AG10803 (cell line): ENCODE results near the gene SERPINI1.

ENCODE experiments used
- DNase-seq: peaks from one replicate; pipeline ENCODE4 v3.0.0; 2010; ENCODE audit warnings: low read depth
- H3K4me3 ChIP-seq: 2 replicates; pipeline ENCODE4 v1.5.1; 2011; ENCODE audit warnings: mild to moderate bottlenecking, low read length, control low read depth
- TF ChIP-seq, protein P1 (sequence below): conservative IDR thresholded peaks from 2 replicates; pipeline ENCODE4 v1.5.1; 2011; ENCODE audit warnings: mild to moderate bottlenecking, low read length, control low read depth, inconsistent platforms

SERPINI1 gene, protein sequence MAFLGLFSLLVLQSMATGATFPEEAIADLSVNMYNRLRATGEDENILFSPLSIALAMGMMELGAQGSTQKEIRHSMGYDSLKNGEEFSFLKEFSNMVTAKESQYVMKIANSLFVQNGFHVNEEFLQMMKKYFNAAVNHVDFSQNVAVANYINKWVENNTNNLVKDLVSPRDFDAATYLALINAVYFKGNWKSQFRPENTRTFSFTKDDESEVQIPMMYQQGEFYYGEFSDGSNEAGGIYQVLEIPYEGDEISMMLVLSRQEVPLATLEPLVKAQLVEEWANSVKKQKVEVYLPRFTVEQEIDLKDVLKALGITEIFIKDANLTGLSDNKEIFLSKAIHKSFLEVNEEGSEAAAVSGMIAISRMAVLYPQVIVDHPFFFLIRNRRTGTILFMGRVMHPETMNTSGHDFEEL

DNA sequence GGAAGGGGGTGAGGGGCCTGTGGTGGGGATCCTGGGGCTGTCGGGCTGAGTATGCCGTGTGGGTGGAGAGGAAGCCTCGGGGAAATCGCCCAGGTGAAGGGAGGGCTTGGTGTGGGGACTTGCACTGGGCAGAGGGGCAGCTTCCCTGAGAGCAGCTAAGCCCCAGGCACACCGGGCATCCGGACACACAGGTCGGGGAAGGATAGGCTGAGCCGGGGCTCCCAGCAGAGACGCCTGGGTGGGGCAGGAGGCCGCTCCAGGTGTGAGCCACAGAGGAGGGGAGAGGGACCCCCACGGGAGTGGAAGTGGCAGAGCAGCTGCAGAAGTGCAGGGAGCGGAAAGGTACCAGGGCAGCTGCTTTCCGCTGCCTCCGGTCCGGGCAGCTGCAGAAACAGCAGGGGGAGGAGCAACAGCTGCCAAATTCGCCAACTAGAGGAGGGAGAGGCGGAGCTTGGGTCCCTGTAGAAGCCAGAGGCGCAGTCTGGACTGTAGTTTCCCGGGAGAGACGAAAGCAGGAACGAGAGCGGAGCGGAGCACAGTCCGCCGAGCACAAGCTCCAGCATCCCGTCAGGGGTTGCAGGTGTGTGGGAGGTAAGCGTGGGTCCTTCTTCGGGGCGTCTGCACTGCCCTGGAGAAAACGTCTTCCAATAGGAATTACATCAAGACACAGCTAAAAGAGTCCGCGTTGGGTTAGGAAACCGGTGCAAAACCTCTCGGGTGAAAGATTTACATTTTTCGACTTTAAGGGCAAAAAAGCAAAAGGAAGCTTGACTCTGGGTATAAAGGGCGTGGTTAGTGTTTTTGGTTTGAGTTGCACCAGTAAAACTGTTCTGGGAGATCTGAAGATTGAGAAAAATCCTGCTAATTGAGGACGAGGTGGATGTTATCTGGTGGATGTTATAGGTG is at the start of gene SERPINI1:
TSS of gene SERPINI1 (plus strand) at position 489 of the 906 bp plus-strand sequence. CDS start 53,408 bp downstream, outside the sequence.
- DNase-seq, result peak; percentile 84
- TF ChIP-seq, protein P1, sequence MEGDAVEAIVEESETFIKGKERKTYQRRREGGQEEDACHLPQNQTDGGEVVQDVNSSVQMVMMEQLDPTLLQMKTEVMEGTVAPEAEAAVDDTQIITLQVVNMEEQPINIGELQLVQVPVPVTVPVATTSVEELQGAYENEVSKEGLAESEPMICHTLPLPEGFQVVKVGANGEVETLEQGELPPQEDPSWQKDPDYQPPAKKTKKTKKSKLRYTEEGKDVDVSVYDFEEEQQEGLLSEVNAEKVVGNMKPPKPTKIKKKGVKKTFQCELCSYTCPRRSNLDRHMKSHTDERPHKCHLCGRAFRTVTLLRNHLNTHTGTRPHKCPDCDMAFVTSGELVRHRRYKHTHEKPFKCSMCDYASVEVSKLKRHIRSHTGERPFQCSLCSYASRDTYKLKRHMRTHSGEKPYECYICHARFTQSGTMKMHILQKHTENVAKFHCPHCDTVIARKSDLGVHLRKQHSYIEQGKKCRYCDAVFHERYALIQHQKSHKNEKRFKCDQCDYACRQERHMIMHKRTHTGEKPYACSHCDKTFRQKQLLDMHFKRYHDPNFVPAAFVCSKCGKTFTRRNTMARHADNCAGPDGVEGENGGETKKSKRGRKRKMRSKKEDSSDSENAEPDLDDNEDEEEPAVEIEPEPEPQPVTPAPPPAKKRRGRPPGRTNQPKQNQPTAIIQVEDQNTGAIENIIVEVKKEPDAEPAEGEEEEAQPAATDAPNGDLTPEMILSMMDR, result no peak; the same call in 1 of the 2 replicates
- peak within 1 kb of the TSS; percentile 94 for H3K4me3 ChIP-seq

DNA sequence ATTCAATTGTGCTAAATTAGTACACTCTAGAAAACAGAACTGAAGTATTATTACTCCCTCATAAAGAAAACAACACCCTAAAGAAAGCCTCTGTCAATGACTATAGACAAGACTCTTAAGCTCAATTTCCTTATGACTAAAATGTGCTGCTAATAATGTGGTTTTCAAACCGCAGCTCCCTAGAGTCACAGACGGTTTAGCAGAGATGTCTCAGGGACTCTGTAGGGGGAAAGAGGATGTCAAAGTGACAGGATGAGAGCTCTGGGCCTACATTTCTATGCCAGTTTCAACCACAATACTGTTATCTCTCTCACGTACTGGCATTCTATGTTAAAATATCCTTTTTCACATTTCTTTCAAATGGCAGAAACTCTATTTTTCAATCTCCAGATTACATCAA is 44.2 kb upstream of the SERPINI1 start:
- DNase-seq, result peak; percentile 6

DNA sequence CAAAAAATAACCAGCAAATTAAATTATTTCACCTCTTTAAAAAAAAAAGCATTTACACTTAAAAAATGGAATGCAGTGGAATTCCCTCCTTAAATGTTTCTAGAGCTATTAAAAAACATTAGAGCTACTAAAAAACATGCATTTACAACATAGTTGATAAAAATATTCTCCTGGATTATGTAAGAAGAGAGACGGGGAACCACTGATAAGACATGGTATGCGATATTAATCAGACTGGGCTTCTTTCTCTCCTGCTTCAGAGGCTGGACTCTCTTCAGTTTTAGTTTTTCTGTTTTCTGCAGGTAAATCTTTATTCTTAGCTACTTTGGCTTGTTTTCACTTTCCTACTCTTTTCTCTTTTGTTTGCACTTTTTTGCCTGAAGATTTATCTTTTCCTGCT is 41.4 kb upstream of the SERPINI1 start:
- TF ChIP-seq, protein P1, result no peak
- DNase-seq, result no peak
- no peak overlapping the region for H3K4me3 ChIP-seq

More for the DNA sequence above, 44.2 kb upstream of the SERPINI1 start:
- no peak overlapping the region for H3K4me3 ChIP-seq
- TF ChIP-seq, protein P1, result no peak

DNA sequence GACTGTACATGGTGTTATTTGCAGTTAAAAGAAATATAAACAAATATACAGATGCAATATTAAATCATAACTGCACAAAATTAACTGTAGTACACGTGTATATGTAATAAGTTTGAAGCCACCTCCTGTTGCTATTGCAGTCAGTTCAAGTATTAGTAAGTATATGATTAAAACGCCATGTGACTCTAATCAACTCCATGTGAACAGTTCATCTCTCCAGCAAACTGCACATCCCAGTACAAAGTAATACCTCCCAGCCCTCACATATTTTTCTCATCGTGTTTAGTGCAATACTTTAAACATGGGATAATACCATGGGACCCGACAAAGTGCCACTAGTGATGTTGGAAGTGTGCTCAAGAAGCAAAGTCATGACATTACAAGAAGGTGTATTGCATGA is 35.5 kb upstream of the SERPINI1 start:
- TF ChIP-seq, protein P1, result no peak
- DNase-seq, result peak; percentile 34
- no peak overlapping the region for H3K4me3 ChIP-seq

DNA sequence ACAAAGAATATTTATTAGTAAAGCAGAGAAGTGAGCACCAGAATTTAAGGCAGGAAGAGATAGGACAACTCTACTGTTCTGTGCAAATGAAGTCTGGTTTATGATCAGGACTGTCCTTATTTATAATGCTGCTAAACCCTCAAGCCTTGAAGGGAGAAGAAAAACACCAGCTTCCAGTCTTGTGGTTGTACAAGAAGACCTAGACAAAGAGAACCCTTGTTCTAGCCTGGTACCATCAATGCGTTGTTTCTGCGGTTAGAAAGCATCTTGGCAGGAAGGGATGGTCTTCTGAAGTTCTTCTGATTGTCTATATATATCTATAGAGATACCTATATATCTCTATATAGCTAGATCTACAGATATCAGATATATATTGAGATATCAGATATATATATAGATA is 34.6 kb upstream of the SERPINI1 start:
- no peak overlapping the region for H3K4me3 ChIP-seq
- no peak for DNase-seq
- TF ChIP-seq, protein P1, result no peak

DNA sequence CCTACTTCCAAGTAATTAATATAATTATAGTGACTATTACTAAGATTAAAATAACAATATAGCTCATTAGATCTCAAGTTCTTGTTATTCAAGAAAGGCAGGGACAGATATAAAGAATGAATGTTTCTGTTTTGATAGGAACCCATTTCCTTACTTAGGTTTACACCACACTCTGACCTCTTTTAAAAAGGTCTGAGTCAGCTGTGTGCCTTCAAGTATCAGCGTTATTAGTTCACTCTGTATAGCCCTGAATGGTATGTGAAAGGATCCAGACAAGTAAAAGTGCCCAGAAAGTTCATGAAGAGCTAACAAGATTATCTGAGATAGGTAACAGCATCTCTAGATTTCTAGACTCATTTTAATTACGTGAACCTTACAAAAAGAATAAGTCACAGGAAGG is 29.7 kb upstream of the SERPINI1 start:
- TF ChIP-seq, protein P1, result no peak
- no peak overlapping the region for H3K4me3 ChIP-seq
- no peak for DNase-seq
